SKM-1 (cell line): ENCODE results near the gene SMIM45.

ENCODE experiments used
- DNase-seq: peaks from one replicate; lab custom pipeline; 2025; ENCODE audit not compliant: unreplicated experiment; lab: John Stamatoyannopoulos, UW

SMIM45 gene

DNA sequence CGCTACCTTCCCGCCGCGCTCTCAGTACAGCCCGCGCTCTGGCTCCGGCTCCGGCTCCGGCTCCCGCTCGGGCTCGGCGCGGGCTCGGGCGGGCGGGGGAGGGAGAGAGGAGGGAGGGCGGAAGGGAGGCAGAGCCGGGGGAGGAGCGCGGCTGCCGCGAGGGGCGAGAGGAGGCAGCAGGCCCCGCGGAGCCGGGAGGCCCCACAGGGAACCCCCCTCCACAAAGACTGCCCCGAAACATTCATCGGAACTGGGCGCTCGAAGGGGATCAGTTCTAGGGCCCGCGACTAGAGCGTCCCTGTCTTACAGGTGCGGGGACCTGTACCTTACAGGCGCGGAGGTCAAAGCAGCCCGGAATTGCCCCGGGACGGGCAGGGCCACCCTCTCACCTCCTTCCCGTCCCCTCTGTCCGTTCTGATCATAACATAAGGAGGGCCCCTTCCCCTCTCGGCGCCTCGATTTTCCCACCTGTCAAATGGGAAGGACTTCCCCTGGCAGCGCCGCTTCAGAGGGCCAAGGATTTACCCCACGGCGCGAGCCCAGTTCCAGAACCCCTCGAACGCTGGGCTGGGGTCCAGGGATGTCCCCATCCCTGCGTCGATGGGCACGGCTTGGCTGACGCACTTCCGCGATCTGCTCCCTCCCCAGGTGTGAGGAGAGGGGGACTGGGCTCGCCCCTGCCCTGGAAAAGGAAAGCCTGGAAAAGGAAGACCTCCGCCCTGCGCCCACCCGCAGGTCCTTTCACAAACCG is 36.7 kb upstream of the SMIM45 start, which contains the start of gene SHISA8:
SHISA8 (minus strand) TSS at position 40 of the 751 bp plus-strand sequence. CDS start 407 bp downstream, outside the sequence.
- no peak for DNase-seq

- DNase-seq = no peak
Observed at GRCh38 chr22:41915786-41916493, 36.0 kb upstream of the SMIM45 start.

DNA sequence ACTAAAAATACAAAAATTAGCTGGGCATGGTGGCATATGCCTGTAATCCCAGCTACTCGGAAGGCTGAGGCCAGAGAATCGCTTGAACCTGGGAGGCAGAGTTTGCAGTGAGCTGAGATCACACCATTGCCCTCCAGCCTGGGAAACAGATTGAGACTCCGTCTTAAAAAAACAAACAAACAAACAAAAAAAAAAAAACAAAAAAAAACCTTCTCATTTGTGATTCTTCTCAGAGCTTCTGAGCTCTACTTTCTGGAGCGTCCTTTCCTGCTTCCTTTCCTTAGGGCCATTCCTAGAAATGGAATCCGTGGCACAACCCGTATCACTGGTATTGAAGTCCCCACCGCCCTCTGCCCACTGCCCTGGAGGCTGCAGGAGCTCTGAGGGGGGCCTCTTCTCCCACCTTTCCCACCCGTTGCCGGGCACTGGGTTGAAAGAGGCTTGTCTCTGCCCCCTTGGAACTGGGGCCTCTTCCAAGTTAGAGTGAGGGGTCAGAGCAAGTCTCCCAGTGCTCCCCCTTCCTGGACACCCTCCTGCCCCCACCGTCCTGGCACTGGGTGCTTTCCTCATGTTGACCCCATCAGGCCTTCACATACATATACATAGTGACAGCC is 35.1 kb upstream of the SMIM45 start:
- DNase-seq = no peak

- DNase-seq = no peak
Observed at GRCh38 chr22:41917375-41917902, 34.5 kb upstream of the SMIM45 start.

GRCh38 chr22:41917903-41918791 is 33.8 kb upstream of the SMIM45 start:
- no peak for DNase-seq

GRCh38 chr22:41919357-41920224 is 32.4 kb upstream of the SMIM45 start:
- no peak for DNase-seq

DNA sequence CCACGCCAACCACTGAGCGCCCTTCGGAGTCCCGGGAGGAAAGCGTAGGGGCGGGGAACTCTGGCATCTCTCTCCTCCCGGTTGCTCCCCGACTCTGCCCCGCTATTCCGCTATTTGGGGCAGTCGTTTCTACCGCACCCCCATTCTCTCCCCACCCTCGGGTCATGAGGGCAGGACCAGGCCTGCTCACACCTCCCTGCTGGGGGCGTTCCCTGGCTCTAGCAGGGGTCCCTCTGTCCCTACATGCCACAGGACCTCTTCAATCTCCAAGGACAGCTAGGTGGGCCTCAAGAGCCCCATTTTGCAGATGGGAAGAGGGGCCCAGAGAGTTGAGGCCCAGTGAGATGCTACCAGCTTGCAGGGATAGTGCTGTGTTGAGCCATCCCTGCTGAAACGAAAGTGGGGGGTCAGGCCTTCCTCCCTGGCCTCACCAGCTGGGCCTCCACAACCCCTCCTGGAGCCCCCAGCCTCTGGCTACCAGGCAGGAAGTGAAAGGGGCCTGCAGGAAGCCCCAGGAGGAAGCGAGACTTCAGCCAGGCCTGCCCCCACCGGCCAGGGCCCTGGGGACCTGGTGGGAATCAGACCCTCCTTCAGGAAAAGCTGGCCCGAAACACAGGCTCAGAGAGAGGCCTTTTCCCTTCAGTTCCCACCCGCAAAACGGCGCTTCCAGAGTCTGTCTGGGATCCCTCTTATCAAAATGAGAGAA is 31.5 kb upstream of the SMIM45 start:
- no peak for DNase-seq

DNA sequence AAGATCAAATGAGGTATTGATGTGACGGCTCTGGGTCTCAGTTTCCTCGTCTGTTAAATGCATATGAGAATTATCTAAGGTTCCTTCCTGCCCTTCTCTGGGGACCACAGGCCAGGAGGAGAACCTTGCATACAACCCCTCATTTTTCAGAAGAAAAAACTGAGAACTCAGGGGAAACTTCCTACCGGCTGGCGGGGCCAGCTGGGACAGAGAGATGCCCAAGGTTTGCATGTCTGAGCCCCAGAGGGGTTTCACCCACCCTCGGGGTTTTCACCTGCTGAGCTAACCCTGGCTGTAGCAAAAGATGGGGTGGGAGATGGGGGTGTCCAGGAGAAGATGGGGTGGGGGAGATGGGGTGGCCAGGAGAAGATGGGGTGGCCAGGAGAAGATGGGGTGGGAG is 29.6 kb upstream of the SMIM45 start:
- DNase-seq = no peak

DNA sequence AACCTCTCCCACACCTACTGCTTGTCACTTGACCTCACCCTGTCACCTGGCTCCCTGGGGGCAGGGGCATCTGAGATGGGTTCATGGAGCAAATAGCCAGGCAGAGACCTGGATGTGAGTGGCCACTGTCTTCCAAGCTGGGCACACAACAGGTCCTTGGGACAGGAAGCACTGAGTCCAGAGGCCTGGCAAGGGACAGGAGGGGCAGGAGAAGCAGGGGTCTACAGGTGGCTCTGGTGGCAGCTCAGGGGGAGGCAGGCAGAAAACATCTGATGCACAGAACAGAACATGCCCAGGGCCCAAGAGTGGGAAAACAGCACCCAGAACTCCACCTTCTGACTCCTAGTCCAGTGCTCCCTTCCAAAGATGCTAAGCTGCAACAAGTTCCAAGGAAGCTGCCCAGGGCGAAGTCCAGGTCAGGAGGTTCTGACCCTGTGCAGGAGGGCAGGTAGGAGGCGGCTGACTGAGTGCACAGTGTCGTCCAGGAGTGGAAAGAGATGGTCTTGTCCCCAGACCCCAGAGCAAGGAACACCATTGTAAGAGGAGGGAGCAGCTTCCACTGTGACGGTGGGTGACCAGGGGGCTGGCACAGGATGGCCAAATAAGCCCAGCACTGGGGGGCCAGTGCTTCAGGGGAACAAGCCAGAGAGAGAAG is 28.9 kb upstream of the SMIM45 start:
- no peak for DNase-seq

- DNase-seq = no peak
Observed at GRCh38 chr22:41923595-41924276, 28.2 kb upstream of the SMIM45 start.

DNA sequence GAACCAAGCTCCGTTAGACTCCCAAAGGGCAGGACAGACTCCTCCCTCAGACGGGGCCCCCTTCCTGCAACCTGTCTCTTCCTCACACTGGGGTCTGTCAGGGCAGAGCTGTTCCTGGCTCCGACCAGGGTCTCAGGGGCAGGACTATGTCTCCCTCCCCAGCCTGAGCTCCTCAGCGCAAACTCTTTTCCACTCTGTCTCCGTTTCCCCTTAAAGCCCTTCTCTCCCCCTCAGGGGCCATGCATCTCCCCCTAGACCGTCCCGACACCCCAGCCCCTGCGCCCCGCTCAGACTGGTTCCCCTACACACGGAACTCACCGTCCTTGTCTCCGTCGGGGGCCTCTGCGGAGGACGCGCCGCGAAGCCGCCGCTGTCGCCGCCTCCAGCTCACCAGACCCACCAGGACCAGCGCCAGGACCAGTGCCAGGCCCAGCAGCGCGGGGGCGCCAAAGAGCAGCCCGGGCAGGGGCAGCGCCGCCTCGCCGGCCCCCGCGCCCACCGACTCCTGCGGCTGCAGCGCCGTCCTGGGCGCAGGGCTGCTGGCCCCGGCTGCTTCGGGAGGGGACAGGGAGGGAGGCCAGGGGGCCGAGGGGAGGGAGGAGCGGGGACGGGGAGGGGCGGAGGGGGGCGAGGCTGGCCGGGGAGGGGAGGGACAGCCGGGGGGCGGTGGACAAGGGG is 26.0 kb upstream of the SMIM45 start:
- DNase-seq = no peak

GRCh38 chr22:41927813-41928212 is 24.1 kb upstream of the SMIM45 start:
- DNase-seq = no peak

- no peak for DNase-seq
Observed at GRCh38 chr22:41928593-41929417, 23.1 kb upstream of the SMIM45 start.

DNA sequence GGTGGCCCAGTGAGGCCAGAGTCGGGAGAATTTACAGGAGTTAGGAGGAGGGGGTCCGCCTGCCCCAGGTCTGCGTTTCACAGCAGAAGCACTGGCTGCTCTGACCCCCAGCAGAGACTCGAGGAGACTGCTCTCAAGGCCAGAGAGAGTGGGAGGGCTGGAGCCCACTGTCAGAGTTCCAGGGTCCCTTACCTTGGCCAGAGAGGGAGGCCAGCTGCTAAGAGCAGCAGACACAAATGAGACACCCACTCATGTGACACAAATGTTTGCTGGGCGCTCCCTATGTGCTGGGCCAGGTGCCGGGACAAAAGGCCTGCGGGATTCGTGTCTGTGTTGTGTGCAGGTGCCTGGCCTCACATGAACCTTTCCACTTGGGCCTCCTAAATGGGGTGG is 22.5 kb upstream of the SMIM45 start:
- no peak for DNase-seq

DNA sequence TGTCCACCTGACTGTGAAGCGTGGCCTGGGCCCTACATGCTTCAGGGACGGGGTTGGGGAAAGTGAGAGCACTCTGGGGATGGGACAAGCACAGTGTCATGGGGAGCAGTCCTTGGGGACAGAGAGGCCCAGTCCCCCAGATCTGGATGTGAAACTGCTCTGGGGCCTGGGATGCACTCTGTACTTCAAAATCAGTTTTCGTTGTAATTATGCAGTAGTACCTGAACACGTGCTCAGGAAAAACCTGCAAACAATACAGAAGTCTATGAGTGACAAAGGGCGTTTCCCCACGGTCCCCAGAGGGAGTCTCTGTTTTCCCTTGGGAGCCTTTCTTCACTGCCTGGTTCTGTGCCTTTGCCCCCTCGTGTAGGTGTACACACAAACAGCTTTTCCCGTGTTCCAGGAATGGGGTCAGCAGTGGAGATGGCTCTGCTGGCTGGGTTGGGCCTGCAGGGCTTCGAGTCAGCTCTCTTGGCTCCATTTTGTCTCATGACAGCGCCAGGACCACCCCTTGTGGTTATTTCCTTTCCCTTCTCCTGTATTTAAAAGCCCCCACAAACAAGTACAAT is 20.2 kb upstream of the SMIM45 start:
- no peak for DNase-seq

GRCh38 chr22:41932353-41932752 is 19.6 kb upstream of the SMIM45 start:
- no peak for DNase-seq
